PC-9 (cell line): Measurements from ENCODE around the gene SHE.

Source experiments
- CTCF ChIP-seq: fragments of 200-600 bp; sonication (generic); conservative IDR thresholded peaks from 2 replicates; pipeline ENCODE4 v1.6.1; 2017; ENCODE audit warnings: mixed run types, antibody characterized with exemption, mild to moderate bottlenecking, moderate library complexity
- EZH2 ChIP-seq: fragments of 200-600 bp; sonication (generic); IDR thresholded peaks from 2 replicates; pipeline ENCODE4 v1.8.0; 2017; ENCODE audit warnings: antibody characterized with exemption, low read depth

- no peak for TF ChIP-seq CTCF
- TF ChIP-seq EZH2 = no peak
These were observed 19.5 kb upstream of the SHE start for GRCh38 chr1:154521695-154522094.
